GM19193 (cell line): ENCODE data around the gene SPOCD1.

Experiments
- POLR2A ChIP-seq: IDR thresholded peaks from 4 replicates; pipeline ENCODE4 v1.6.1; 2011; ENCODE audit not compliant: insufficient read depth, insufficient read length; ENCODE audit errors: extremely low read depth

Gene SPOCD1

DNA sequence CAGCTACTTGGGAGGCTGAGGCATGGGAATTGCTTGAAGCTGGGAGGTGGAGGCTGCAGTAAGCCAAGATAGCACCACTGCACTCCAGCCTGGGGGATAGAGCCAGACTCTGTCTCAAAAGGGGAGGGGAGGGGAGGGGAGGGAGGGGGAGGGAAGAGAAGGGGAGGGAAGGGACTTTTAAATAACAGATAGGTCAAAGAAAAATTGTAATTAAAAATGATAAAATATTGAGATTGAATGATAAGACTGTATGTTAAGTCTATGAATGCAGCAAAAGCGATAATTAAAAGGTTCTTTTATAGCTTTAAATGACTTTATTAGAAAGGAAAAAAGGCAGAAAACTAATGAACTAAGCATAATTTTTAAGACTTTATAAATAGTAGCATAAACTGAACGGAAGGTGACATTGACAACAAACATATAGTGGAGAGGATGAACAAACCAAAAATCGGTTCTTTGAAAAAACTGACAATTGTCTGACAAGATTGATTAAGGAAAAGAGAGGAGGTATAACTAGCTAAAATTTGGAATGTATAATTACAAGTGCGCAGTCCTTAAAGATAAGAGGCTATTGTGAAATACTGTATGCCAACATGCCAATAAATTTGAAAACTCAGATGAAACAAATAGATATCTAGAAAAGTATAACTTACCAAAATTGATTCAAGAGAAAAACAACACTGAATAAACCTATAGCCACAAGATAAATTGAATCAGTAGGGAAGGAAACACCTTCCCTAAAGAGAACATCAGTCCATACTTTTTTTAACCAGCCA is 8.4 kb downstream of the SPOCD1 start:
- TF ChIP-seq POLR2A, result no peak

DNA sequence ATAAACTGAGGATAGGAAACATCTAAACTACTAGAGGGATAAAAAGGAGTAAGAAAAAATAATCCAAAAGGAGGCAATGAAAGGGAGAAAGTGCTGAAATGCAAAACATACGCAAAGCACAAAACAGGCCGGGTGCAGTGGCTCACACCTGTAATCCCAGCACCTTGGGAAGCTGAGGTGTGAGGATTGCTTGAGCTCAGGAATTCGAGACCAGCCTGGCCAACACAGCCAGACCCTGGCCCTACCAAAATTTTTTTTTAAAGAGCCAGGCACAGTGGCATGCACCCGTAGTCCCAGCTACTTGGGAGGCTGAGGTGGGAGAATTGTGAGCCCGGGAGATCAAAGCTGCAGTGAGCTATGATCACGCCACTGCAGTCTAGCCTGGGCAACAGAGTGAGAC is 10.5 kb downstream of the SPOCD1 start:
- TF ChIP-seq POLR2A, result no peak

DNA sequence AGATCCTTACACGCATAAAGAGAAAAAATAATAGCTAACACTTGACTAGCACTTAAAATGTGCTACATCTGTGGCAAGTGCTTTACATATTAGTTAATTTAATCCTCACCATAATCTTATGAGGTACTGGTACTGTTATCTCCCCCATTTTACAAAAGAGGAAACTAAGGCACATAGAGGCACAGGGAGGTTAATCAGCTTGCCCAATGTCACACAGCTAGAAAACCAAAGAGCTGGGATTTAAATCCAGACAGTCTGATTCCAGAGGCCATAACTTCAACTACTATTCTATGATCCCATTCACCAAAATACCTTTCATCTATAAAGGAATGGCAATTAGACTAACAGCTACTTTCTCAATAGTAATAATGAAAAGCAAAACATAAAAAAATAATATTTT is 11.7 kb downstream of the SPOCD1 start:
- no peak for TF ChIP-seq POLR2A

DNA sequence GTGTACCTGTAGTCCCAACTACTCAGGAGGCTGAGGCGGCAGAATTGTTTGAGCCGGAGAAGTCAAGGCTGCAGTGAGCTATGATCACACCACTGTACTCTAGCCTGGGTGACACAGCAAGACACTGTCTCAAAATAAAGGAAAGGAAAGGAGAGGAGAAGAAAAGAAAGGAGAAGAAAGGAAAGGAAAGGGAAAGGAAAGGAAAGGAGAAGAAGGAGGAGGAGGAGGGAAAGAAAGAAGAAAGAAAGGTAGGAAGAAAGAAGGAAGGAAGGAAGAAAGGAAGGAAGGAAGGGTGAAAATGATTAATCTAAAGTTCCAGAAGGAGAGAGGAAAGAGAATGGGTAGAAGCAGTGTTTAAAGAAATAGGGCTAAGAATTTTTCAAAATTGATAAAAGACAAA is 12.2 kb downstream of the SPOCD1 start:
- no peak for TF ChIP-seq POLR2A

DNA sequence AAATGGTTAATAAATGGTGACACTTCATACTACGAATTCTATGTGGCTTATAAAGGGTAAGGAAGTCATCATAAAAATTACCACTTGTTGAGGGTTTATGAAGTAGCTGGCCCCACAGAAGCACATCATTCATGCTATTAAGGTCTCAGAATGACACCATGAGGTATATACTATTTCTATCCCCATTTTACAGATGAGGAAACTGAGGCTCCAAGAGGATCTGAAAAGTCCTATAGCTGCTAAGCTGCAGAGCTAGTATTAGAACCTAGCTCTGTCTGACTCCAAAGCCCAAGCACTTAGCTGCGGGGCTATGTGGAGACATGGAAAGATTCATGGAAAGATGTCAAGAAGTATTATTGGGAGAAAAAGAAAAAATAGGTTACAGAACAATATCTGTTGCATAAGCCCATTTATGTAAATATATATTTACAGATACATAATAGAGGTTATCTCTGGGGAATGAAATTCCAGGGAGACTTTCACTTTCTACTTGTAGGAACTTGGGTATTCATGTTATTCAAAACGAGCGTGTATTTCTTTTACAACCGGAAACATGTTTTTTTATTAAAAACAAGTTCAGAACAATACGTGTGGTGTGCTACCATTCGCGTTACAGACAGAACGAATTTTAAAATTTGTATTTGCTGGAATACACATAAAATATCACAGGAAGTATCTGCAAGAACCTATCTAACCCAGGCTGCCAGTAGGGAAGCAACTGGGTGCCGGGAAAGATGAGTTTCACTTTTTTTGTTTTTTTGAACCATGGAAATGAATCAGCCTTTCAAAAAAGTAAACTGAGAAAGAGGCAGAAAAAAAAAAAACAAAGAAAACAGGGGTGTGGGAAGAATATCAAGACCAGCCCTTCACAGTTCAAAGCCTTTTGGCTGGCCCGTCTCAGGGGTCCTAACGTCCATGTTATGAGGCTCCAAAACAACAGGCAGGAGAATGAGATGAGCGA is 13.4 kb downstream of the SPOCD1 start:
- TF ChIP-seq POLR2A, result no peak

DNA sequence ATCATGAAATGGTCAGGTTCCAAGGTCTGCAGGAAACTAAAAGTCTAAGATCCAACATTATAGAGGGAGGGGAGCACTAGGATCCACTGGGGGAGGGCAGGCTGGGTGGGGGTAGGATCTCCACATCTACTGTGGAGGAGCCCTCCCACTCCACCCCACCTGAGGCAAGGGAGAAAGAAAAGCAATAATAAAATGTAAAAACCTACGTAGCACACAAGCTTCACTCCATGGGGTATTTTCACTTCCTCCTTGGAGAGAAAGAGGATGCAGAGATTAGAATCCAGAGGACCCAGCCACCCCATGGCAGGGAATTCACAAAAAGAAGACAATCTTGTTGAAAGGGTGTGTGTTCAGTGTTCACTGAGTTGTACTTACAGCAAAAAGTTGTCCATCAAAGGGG is 14.4 kb downstream of the SPOCD1 start:
- no peak for TF ChIP-seq POLR2A

DNA sequence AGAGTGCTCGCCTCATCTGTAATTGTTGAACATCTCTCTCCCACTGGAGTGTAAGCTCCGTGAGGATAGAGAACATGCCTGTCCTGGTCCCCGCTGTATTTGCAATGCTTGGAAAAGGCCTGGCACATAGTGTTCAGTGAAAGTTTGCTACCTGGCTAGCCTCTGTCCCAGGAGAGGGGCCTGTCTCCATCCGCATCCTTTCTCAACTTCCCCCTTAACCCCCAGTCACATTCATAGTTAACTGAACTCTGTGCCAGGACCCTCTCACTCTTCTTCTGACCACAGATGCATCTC is 15.2 kb downstream of the SPOCD1 start:
- TF ChIP-seq POLR2A, result no peak

DNA sequence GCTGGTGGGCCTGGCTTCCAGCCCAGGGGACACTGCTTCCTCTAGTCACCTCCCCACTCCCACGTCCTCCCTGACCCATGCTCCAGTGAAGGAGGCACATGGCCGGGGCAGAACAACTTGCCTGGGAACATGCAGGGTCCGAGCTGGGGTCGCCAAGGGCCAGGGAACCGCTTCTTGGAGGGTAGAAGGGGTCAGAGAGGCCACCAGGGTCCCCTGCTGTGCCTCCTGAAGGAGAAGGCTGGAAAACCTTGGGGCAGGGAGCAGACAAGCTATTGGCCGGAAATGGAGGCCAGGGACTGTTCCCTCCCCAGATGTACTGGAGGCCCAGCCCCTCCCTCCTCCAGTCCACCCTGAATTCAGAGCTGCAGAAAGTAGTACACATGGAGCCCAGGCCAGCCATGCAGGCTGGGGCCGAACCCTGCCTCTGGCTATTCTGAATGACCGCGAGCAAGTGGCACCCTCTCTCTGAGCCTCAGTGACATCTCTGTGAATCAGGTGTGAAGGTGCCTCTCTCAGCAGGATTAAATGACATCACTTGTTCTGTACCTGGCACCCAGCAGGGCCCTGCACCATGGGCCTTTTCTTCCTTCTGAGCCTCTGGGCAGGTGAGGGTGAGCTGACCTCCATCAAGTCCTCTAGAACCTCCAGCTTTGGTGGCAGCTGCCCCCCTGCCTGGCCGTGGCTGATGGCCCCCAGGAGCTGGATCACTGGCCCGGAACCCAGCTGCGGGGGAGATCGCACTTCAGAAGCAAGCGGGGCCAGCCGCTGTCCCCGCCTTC is 15.7 kb downstream of the SPOCD1 start:
- TF ChIP-seq POLR2A, result no peak

DNA sequence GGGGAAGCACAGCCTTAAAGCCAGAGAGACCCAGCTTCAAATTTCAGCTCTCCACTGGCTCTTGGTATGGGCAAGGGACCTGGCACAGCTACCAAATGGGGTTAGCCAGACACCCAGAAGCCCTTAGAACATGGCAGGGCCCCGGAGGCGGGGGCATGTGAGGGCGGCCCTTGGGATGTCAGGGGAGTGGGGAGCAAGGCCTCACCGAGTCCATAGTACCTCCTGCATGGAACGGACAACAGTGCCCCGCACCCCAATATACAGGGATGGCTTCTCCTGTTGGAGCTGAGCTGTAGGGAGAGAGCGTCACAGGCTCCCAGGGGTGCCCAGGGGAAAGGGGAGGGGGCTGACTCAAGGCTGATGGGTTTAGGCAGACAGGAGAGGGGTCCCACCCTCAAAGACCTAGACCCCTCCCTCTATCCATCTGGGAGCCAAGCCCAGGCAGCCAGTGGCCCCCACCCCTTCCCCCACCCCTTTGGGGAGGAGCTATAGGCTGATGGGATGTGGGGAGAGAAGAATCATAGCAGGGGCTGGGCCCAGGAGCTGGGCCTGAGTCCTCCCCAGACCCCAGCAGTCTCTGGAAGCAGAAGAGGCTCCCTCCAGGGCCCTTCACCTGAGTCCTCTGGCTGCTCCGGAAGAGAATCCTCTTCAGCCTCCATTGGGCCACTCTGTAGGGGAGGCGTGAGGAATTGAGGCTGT is 16.5 kb downstream of the SPOCD1 start:
- no peak for TF ChIP-seq POLR2A

DNA sequence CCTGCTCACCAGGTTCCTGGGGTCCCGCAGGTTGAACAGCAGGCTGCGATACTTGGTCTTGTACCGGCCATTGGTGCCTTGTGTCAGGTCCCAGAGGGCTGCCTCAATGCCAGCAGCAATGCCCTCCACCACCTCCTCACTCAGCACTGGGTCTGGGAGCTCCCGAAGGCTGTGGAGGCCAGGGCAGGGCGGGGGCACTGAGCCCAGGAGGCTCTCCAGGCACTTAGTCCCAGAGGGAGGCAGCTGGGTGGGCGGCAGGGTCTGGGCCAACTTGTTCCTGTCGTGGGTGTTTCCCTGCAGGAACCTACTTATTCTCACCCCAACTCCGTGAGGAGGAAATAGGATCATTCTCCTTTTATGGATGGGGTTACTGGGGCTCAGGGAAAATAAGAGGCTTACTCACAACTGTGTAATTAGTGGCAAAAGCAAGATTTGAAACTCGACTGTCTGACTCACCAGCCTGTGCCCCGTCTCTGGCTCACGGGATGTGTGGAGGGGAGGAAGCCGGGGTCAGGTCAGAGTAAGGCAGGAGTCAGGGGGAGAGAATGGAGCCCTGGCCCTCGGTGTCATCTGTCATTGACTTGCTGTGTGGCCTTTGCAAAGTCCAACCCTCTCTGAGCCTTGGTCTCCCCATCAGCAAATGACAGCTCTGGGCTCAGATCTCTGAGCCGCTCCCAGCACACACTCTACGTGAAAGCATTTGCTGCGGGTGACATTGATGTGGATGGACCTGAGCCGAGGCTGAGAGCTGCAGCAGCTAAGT is 17.2 kb downstream of the SPOCD1 start:
- TF ChIP-seq POLR2A, result no peak

DNA sequence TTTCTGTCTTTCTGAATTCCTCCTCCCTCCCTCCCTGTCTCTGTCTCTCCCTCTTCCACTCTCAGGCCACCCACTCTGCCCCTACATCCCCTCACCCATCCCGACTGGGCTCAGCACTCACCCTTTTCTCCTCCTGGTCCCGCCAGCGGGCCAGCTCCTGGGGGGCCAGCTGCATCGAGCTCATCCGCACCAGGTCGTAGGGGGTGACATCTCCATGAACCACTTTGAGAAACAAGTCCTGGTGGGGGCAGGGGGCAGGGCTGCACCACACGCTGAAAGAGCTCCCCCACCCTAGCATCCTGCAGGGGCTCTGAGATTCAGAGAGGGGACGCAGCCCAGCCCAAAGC is 17.8 kb downstream of the SPOCD1 start:
- TF ChIP-seq POLR2A, result no peak

DNA sequence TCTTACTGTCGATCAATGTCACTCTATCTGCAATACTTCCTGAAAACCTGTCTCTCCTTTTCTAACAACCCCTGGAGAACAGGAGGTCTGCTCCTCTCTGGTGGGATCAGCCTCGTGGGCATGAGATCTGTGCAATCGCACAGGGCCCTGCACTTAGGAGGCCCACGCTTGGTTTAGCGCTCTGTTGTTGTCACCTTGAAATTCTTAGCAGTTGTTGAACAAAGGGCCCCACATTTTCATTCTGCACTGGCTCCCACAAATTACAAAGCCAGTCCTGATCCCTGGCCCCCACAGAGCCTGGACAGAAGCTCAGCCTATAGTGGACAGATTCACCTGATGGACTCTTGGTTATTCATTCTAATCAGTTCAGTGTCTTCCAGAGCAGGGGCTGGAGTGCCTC is 18.6 kb downstream of the SPOCD1 start:
- TF ChIP-seq POLR2A, result no peak

DNA sequence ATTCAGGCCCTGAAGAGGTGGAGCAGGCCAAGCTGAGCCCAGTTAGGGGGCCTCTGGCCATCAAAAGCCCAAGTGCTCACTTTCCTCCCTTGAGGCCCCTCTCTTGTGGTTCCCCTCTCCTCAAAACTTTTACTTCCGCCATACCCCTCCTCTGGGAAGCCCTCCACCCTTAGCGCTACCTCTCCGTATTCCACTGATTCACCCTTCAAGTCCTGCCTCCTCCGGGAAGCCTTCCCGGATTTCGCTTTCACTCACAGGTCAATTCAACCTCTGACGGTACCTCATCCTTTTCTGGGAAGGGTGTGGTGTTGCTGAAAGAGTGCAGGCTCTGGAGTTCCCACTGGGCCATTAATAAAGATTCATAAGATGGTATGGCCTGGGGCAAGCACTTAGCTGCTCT is 19.1 kb downstream of the SPOCD1 start:
- TF ChIP-seq POLR2A, result no peak
